HAP-1 (cell line): Measurements from ENCODE around the gene GPR37.

ENCODE experiments used
- DNase-seq, 2 experiments: peaks; one replicate each; pipeline ENCODE4 v3.0.0-alpha.2; 2016 to 2020; ENCODE audit warnings: low spot score in 2 of 2
- H3K27me3 ChIP-seq: fragments of 250-450 bp; sonication (Bioruptor Pico); 2 replicates; pipeline ENCODE4 v1.5.1; 2020; ENCODE audit warnings: low read depth, mild to moderate bottlenecking, moderate library complexity
- H3K36me3 ChIP-seq: fragments of 250-450 bp; sonication (Bioruptor Pico); replicated peaks from 2 replicates; pipeline ENCODE4 v1.5.1; 2020; ENCODE audit warnings: mild to moderate bottlenecking
- H3K4me1 ChIP-seq: fragments of 250-450 bp; sonication (Bioruptor Pico); 2 replicates; pipeline ENCODE4 v1.5.1; 2020; ENCODE audit warnings: mild to moderate bottlenecking
- H3K4me3 ChIP-seq: fragments of 250-450 bp; sonication (Bioruptor Pico); 2 replicates; pipeline ENCODE4 v1.5.1; 2020; ENCODE audit warnings: mild to moderate bottlenecking, moderate library complexity
- H3K9me3 ChIP-seq: fragments of 250-450 bp; sonication (Bioruptor Pico); 2 replicates; pipeline ENCODE4 v1.5.1; 2020; ENCODE audit warnings: mild to moderate bottlenecking, moderate library complexity
- in situ Hi-C: fragments of 300-500 bp; cut with MboI; formaldehyde crosslinking; loops from 3 replicates; pipeline ENCODE4 v1.14.3; 2020; ENCODE audit warnings: low sequenced_read_pairs, inconsistent platforms, mixed read lengths

The GPR37 gene

GRCh38 chr7:124700655-124701054 lies 64.9 kb downstream of the GPR37 start:
- no peak for DNase-seq
- no peaks in the 10 kb centered on the region; the same call in 1 of the 2 replicates for H3K4me1 ChIP-seq

GRCh38 chr7:124698964-124699363 lies 66.6 kb downstream of the GPR37 start:
- Histone ChIP-seq H3K4me3 (no peak overlapping the region), H3K9me3 (no peaks in the 10 kb centered on the region), H3K36me3 (no peaks in the 10 kb centered on the region), H3K27me3 (no peaks in the 10 kb centered on the region), H3K4me1 (no peaks in the 10 kb centered on the region; the same call in 1 of the 2 replicates)
- in situ Hi-C loops = no loop called here
- no peak for DNase-seq

More at GRCh38 chr7:124700655-124701054, 64.9 kb downstream of the GPR37 start:
- Histone ChIP-seq H3K9me3 (no peaks in the 10 kb centered on the region), H3K27me3 (no peaks in the 10 kb centered on the region), H3K36me3 (no peaks in the 10 kb centered on the region), H3K4me3 (no peak overlapping the region)
- in situ Hi-C loops = no loop called here

GRCh38 chr7:124697746-124698145 lies 67.8 kb downstream of the GPR37 start:
- Histone ChIP-seq H3K36me3 (no peaks in the 10 kb centered on the region), H3K9me3 (no peaks in the 10 kb centered on the region), H3K4me1 (no peaks in the 10 kb centered on the region; the same call in 1 of the 2 replicates), H3K4me3 (no peak overlapping the region), H3K27me3 (no peaks in the 10 kb centered on the region)
- DNase-seq = no peak
- in situ Hi-C loops = no loop called here
